ENCODE results near the gene MT1B.

DNA sequence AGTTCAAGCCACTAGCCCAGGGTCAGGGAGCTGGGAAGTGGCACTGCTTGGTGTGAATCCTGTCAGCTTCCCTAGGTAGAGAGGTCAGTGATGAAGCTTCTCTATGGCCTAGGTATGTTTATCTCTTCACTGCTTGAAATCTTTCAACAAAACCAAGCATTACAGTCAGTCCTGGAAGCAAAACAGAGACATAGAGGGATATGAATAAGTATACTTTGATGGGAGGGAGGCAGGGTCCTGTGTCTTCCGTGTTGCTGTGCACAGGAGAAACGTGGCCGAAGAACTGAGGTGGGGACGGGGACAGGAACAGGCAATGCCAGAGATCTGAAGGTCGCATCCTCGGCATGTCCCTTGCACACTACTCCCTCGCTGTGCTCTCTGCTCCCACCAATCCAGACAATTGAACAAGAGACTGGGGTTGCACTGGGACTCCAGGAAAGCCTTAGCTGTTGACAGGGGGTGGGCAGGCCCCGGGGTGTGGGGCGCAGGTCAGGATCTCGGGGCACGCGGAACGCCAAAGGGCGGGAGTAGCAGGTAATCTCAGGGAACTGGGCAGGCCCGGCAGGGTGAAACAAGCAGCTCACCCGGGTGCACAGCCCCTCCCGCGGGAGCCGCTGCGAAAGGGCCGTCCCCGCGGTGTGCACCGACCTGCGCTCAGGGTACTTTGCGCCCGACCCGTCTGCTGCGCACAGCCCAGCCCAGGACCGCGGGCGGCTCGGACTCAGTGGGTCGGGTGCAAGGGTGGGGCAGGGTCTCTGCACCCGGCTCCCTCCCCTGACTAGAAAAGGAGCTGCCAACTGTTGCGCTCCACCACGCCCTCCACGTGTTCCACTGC, 17.5 kb downstream of the MT1B start, which contains the start of gene MT1H:
- TF ChIP-seq TAF1 (IDR thresholded peaks at IDR 0.05; ENCODE audit: borderline replicate concordance, insufficient read depth, low read length) = no peak
- TF ChIP-seq POLR2AphosphoS5 (IDR thresholded peaks at IDR 0.05; ENCODE audit: low read depth, low read length) = no peak
- TF ChIP-seq REST (IDR thresholded peaks at IDR 0.05; ENCODE audit: insufficient read depth in 1 of 2, low read depth in 2 of 2, low read length in 2 of 2) = no peak
